SK-N-MC (cell line): Measurements from ENCODE around the gene UGT2B7.
"Not testable (repeated sequence)": the region's sequence is repeated elsewhere in the genome, so short reads cannot be mapped to it uniquely, and the experiment has no call there.

ENCODE experiments used
- DNase-seq: peaks from one replicate; pipeline ENCODE4 v3.0.0-alpha.2; 2011; ENCODE audit warnings: low read depth, low spot score
- H3K27ac ChIP-seq: fragments of 200-600 bp; sonication (generic); 2 replicates; pipeline ENCODE4 v1.5.1; 2016; ENCODE audit warnings: mixed run types
- H3K36me3 ChIP-seq: fragments of 200-600 bp; sonication (generic); 2 replicates; pipeline ENCODE4 v1.6.1; 2017; ENCODE audit warnings: antibody characterized with exemption, low read length, mixed read lengths; ENCODE audit not compliant: insufficient read depth
- H3K4me3 ChIP-seq: fragments of 200-600 bp; sonication (generic); 2 replicates; pipeline ENCODE4 v1.5.1; 2016
- H3K9ac ChIP-seq: fragments of 200-600 bp; sonication (generic); 2 replicates; pipeline ENCODE4 v1.8.0; 2017; ENCODE audit warnings: mixed run types, mixed read lengths; ENCODE audit not compliant: insufficient read length
- H3K9me3 ChIP-seq: fragments of 200-600 bp; sonication (generic); 2 replicates; pipeline ENCODE4 v1.6.1; 2017; ENCODE audit warnings: low read depth, mild to moderate bottlenecking, antibody characterized with exemption, low read length, moderate library complexity, mixed read lengths
- EZH2 ChIP-seq: fragments of 200-600 bp; sonication (generic); IDR thresholded peaks from one replicate; pipeline ENCODE4 v1.6.1; 2017; ENCODE audit warnings: antibody characterized with exemption
- FOXP2 ChIP-seq: optimal IDR thresholded peaks from 2 replicates; pipeline ENCODE3; 2011; ENCODE audit warnings: mild to moderate bottlenecking, moderate library complexity; ENCODE audit not compliant: insufficient read depth; ENCODE audit errors: extremely low read length, control extremely low read depth
- POLR2AphosphoS5 ChIP-seq: IDR thresholded peaks from 2 replicates; pipeline ENCODE4 v1.6.1; 2012; ENCODE audit warnings: mild to moderate bottlenecking, low read depth, low read length, borderline replicate concordance

The UGT2B7 gene

GRCh38 chr4:69096111-69096656 is at the start of gene UGT2B7:
TSS of gene UGT2B7 (plus strand) at chr4:69096474. CDS start at chr4:69096521, 47 bp downstream.
- TF ChIP-seq EZH2 (no peak), POLR2AphosphoS5 (no peak), FOXP2 (no peak)
- no peaks in the 10 kb centered on the region for H3K36me3 ChIP-seq
- H3K4me3 ChIP-seq, result no peak within 1 kb of the TSS
- no peak for DNase-seq
- H3K9ac ChIP-seq, result no peak within 1 kb of the TSS
- no peaks in the 10 kb centered on the region for H3K9me3 ChIP-seq
- H3K27ac ChIP-seq, result no peak within 1 kb of the TSS

- H3K4me3 ChIP-seq, result no peak overlapping the region
These were observed 46.4 kb upstream of the UGT2B7 start for GRCh38 chr4:69049860-69050259.

DNA sequence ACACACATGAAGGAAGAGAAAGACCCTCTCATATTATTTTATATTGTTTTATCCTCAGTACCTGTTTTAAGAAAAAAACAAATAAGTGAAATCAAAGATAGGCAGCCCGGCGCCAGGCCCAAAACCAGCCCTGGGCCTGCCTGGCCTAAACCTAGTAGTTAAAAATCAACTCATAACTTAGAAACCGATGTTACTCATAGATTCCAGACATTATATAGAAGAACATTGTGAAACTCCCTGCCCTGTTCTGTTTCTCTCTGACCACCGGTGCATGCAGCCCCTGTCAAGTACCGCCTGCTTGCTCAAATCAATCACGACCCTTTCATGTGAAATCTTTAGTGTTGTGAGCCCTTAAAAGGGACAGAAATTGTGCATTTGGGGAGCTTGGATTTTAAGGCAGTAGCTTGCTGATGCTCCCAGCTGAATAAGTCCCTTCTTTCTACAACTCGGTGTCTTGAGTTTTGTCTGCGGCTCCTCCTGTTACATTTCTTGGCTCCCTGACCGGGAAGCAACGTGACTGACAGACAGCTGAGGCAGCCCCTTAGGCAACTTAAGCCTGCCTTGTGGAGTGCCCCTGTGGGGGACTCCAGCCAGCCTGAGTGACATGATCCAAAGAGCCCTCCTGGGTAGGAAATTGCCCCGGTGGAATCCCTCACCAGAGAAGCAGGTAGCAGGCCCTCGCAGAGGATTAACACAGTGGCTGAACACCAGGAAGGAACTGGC is 45.3 kb upstream of the UGT2B7 start:
- H3K27ac ChIP-seq, H3K36me3 ChIP-seq, H3K4me3 ChIP-seq, DNase-seq, H3K9ac ChIP-seq, H3K9me3 ChIP-seq: not testable (repeated sequence)

More at GRCh38 chr4:69049860-69050259, 46.4 kb upstream of the UGT2B7 start:
- no peak for TF ChIP-seq POLR2AphosphoS5
- no peak for DNase-seq
- H3K9me3 ChIP-seq, result no peaks in the 10 kb centered on the region
- no peak overlapping the region for H3K9ac ChIP-seq
- no peak overlapping the region for H3K27ac ChIP-seq
- H3K36me3 ChIP-seq, result no peaks in the 10 kb centered on the region

DNA sequence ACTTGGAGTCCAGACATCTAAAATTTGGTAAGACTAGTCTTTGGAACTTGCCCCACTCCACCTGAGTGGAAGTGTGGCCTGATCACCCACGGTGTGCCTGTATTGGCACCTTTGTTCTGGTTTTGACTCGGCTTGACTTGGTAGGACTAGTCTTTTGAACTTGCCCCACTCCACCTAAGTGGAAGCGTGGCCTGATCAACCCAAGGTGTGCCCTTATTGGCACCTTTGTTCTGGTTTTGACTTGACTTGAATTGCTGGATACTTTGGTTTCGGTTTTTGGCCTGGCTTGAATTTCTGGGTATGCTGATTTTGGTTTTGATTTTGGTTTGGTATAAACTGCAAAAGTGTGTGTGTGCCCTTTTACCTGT is 44.7 kb upstream of the UGT2B7 start:
- H3K4me3 ChIP-seq, result no peak overlapping the region
- H3K9ac ChIP-seq, result no peak overlapping the region
- no peaks in the 10 kb centered on the region for H3K36me3 ChIP-seq
- no peaks in the 10 kb centered on the region for H3K9me3 ChIP-seq
- H3K27ac ChIP-seq, result no peak overlapping the region
- DNase-seq, result no peak
- TF ChIP-seq POLR2AphosphoS5 (no peak), EZH2 (no peak), FOXP2 (no peak)

DNA sequence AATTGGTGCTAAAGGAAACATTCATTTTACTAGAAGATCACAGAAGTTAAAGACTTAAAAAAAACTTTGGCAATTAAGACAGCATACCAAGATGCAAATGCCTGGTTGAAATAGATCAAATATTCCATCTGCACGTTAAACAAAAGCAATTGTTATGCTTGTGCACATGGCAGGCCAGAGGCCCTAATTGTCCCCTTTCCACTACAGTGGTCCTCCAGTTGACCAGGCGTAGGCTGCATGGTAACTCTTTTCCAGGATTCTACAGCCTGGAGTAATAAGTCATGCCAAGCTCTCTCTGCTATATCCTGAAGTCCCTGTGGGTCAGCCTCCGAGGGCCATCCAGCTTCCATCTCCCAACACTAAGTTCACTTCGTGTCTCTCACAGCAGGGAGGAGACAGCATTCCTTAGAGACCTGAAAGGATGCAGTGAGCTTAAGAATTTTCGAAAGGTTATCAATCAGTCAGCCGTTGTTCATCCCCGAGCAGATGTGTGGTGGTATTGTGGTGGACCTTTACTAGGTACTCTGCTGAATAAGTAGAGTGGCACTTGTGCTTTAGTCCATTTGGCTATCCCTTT is 42.9 kb upstream of the UGT2B7 start:
- not testable (repeated sequence) for H3K4me3 ChIP-seq, H3K9me3 ChIP-seq, H3K27ac ChIP-seq, DNase-seq, H3K36me3 ChIP-seq, H3K9ac ChIP-seq

DNA sequence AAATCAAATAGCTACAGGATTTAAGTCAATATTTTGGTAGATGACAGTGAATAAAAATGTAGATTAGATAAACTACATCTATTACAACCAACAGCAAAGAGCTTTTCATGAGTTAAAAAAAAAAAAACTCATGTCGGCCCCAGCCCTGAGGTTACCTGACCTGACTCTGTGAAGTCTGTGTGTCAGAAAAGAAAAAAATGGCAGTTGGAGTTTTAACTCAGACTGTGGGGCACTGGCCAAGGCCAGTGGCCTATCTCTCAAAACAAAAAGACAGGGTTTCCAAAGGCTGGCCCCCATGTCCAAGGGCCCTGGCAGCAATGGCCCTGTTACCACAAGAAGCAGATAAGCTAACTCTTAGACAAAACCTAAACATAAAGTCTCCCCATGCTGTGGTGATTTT is 42.2 kb upstream of the UGT2B7 start:
- H3K9ac ChIP-seq, H3K9me3 ChIP-seq, H3K4me3 ChIP-seq, DNase-seq, H3K36me3 ChIP-seq, H3K27ac ChIP-seq: not testable (repeated sequence)

DNA sequence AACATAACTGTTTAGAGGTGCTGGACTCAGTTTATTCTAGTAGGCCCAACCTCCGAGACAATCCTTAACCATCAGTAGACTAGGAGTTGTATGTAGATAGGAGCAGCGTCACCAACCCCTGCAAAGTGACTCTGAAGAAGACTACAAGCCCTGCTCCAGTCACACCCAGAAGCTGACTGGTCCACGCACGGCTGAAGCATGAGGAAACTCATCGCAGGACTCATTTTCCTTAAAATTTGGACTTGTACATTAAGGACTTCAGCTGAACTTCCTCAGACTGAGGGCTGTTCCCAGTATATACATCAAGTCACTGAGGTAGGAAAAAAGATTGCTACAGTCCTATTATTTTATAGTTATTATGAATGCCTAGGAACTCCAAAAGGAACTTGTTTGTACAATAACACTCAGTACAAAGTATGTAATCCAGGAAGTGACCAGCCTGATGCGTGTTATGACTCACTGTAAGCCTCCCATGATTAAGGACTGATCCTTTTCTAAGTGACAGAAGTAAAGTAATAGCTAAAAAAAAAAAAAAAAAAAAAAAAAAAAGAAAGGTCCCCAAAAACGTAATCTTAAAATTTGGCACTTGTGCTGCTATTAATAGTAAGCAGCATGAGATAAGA is 41.6 kb upstream of the UGT2B7 start:
- no peaks in the 10 kb centered on the region for H3K36me3 ChIP-seq
- DNase-seq, result no peak
- TF ChIP-seq FOXP2 (no peak), POLR2AphosphoS5 (no peak), EZH2 (no peak)
- H3K27ac ChIP-seq, result no peak overlapping the region
- H3K4me3 ChIP-seq, result no peak overlapping the region
- H3K9me3 ChIP-seq, result no peaks in the 10 kb centered on the region
- no peak overlapping the region for H3K9ac ChIP-seq

GRCh38 chr4:69056150-69056549 is 40.1 kb upstream of the UGT2B7 start:
- no peaks in the 10 kb centered on the region for H3K36me3 ChIP-seq
- H3K4me3 ChIP-seq, result no peak overlapping the region
- no peaks in the 10 kb centered on the region for H3K9me3 ChIP-seq
- no peak overlapping the region for H3K27ac ChIP-seq
- no peak for TF ChIP-seq FOXP2
- DNase-seq, result no peak
- H3K9ac ChIP-seq, result no peak overlapping the region

GRCh38 chr4:69056921-69057550 is 39.2 kb upstream of the UGT2B7 start:
- Histone ChIP-seq H3K27ac (no peak overlapping the region), H3K9ac (no peak overlapping the region), H3K4me3 (no peak overlapping the region), H3K9me3 (no peaks in the 10 kb centered on the region), H3K36me3 (no peaks in the 10 kb centered on the region)
- TF ChIP-seq FOXP2, result no peak
- no peak for TF ChIP-seq EZH2
- no peak for TF ChIP-seq POLR2AphosphoS5
- DNase-seq, result no peak
